WTC11 (cell line): Measurements from ENCODE around the gene SLC6A9. TPM values are rescaled to one million over a fixed set of nuclear protein-coding genes. Genes with fewer than 3 reads are reported as not detected.
A peak's percentile ranks its signal among the peaks of the same experiment; 100 is the strongest.

ENCODE experiments used
- ATAC-seq: fragments of 200-7000 bp; cut with Tn5 transposase; 2 replicates; pipeline ENCODE4 v1.10.0; 2021; ENCODE audit warnings: mild to moderate bottlenecking, moderate library complexity
- CTCF ChIA-PET: fragments of 300-600 bp; sonication (Branson Sonifier 250); formaldehyde crosslinking; loops from one replicate; lab custom pipeline; 2021; ENCODE audit warnings: antibody characterized with exemption; lab: Charles Lee
- POLR2A ChIA-PET: fragments of 350-600 bp; sonication (Branson Sonifier 250); formaldehyde crosslinking; loops from one replicate; lab custom pipeline; 2021; ENCODE audit warnings: antibody characterized with exemption; lab: Charles Lee
- DNase-seq: peaks from one replicate; pipeline ENCODE4 v3.0.0; 2021; ENCODE audit warnings: low spot score
- H3K27ac Mint-ChIP-seq: 2 replicates; pipeline ENCODE4 v1.8.0; 2021; ENCODE audit warnings: mixed read lengths
- H3K27me3 Mint-ChIP-seq: 2 replicates; pipeline ENCODE4 v1.8.0; 2021; ENCODE audit warnings: low read depth, mild to moderate bottlenecking, moderate library complexity, mixed read lengths
- H3K36me3 Mint-ChIP-seq: 2 replicates; pipeline ENCODE4 v1.8.0; 2021; ENCODE audit warnings: mixed read lengths
- H3K4me1 Mint-ChIP-seq: 2 replicates; pipeline ENCODE4 v1.8.0; 2022; ENCODE audit warnings: mixed read lengths
- H3K4me3 Mint-ChIP-seq: 2 replicates; pipeline ENCODE4 v1.8.0; 2021; ENCODE audit warnings: mild to moderate bottlenecking, moderate library complexity, mixed read lengths
- H3K9me3 Mint-ChIP-seq: 2 replicates; pipeline ENCODE4 v1.8.0; 2021; ENCODE audit warnings: mixed read lengths
- ARID4B ChIP-seq: sonication (generic); formaldehyde crosslinking; IDR thresholded peaks from 2 replicates; pipeline ENCODE4 v1.8.0; 2023; ENCODE audit warnings: missing genetic modification reagents, mild to moderate bottlenecking, borderline replicate concordance
- EMX1 ChIP-seq: fragments of 250-450 bp; sonication (Bioruptor Pico); IDR thresholded peaks from 2 replicates; pipeline ENCODE4 v1.8.0; 2021; ENCODE audit warnings: mild to moderate bottlenecking
- ETV6 ChIP-seq: sonication (generic); formaldehyde crosslinking; IDR thresholded peaks from 2 replicates; pipeline ENCODE4 v1.8.1; 2022; ENCODE audit warnings: mild to moderate bottlenecking, missing genetic modification reagents
- GTF2I ChIP-seq: fragments of 250-450 bp; sonication (Bioruptor Pico); conservative IDR thresholded peaks from 2 replicates; pipeline ENCODE4 v1.4.0; 2021; ENCODE audit warnings: mild to moderate bottlenecking
- JUN ChIP-seq: sonication (generic); formaldehyde crosslinking; IDR thresholded peaks from 2 replicates; pipeline ENCODE4 v1.8.0; 2023; ENCODE audit warnings: mild to moderate bottlenecking, missing genetic modification reagents
- SMAD4 ChIP-seq: sonication (generic); formaldehyde crosslinking; IDR thresholded peaks from 2 replicates; pipeline ENCODE4 v1.8.0; 2022; ENCODE audit warnings: mild to moderate bottlenecking, missing genetic modification reagents
- SP1 ChIP-seq: sonication (generic); formaldehyde crosslinking; conservative IDR thresholded peaks from 2 replicates; pipeline ENCODE4 v1.8.1; 2022; ENCODE audit warnings: missing genetic modification reagents
- TEAD1 ChIP-seq: sonication (generic); formaldehyde crosslinking; IDR thresholded peaks from 2 replicates; pipeline ENCODE4 v1.8.0; 2022; ENCODE audit warnings: mild to moderate bottlenecking, missing genetic modification reagents
- TEAD4 ChIP-seq: sonication (generic); formaldehyde crosslinking; IDR thresholded peaks from 2 replicates; pipeline ENCODE4 v1.8.0; 2022; ENCODE audit warnings: mild to moderate bottlenecking, missing genetic modification reagents
- ZBTB43 ChIP-seq: sonication (generic); formaldehyde crosslinking; IDR thresholded peaks from 2 replicates; pipeline ENCODE4 v1.8.1; 2023; ENCODE audit warnings: mild to moderate bottlenecking, missing genetic modification reagents
- ZNF219 ChIP-seq: sonication (generic); formaldehyde crosslinking; IDR thresholded peaks from 2 replicates; pipeline ENCODE4 v1.8.0; 2023; ENCODE audit warnings: missing genetic modification reagents, mild to moderate bottlenecking, borderline replicate concordance
- ZNF423 ChIP-seq: fragments of 250-450 bp; sonication (Bioruptor Pico); IDR thresholded peaks from 2 replicates; pipeline ENCODE4 v2.1.2; 2022; ENCODE audit warnings: mild to moderate bottlenecking, moderate library complexity
- total RNA-seq: library from RNA; stranded (reverse); gene quantifications from 3 replicates; pipeline ENCODE4 v1.2.3, GENCODE V29; 2021
- TF ChIP-seq, protein P1 (sequence below): sonication (generic); formaldehyde crosslinking; IDR thresholded peaks from 2 replicates; pipeline ENCODE4 v1.8.0; 2022; ENCODE audit warnings: missing genetic modification reagents
- TF ChIP-seq, protein P2 (sequence below): sonication (generic); formaldehyde crosslinking; IDR thresholded peaks from 2 replicates; pipeline ENCODE4 v1.8.0; 2022; ENCODE audit warnings: mild to moderate bottlenecking, missing genetic modification reagents

Gene SLC6A9
- total RNA-seq, 1 experiment from 2014 or later = 14.4 TPM

- no peak for TF ChIP-seq ZNF423 (CRISPR knock-in tag)
- no peak for TF ChIP-seq GTF2I (CRISPR knock-in tag)
- no peak for TF ChIP-seq EMX1 (CRISPR knock-in tag)
- TF ChIP-seq, all 79 proteins: peak for 0
These were observed 61.9 kb downstream of the SLC6A9 start (continued) for GRCh38 chr1:43969416-43969745.

DNA sequence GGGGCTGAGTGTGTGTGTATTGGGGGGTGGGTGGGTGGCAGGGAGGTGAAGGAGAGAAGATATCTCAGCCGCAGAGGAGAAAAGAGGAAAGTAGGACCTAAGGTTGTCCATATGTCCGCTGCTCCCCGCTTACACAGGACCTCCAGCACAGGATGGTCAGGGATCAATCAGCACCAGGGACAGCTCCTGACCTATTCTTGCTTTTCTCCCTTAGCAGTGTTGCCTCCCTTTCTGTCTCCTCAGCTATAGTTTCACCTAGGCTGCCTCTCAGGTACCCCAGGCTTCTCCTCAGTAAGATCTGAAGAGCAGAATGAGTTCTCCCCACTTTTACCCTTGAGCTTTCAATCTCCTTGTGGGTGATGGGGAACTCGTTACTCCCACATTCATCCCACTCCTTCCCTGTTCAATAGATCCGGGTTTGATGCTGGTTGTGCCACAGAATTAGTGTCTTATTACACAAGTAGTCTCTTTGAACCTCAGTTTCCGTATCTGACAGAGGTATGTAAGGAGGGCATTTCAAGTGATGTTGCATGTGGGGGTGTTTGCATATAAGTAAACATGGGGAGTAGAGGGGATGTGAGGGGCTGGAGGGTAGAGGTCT, 62.8 kb downstream of the SLC6A9 start:
- Mint-ChIP-seq H3K27me3 (no peaks in the 10 kb centered on the region), H3K9me3 (no peaks in the 10 kb centered on the region), H3K36me3 (peaks cover 13% of the 10 kb centered on the region; the same call in 1 of the 2 replicates), H3K4me3 (0 out of 2 replicates have a peak overlapping the region, but pooled peaks have one; percentile 3), H3K27ac (no peak overlapping the region), H3K4me1 (peaks cover 14% of the 10 kb centered on the region)
- DNase-seq (peak; percentile 75), ATAC-seq (no peak)
- ChIA-PET CTCF (interaction anchor here (0.9 to 1.8 kb wide), 5 partner anchors 21 to 79 kb away, joined by 3 to 6 read pairs (median 4); partner anchors contain the start of gene IPO13), POLR2A (interaction anchor here (1.0 to 1.1 kb wide), 2 partner anchors 15 to 18 kb away, joined by 3 read pairs; no protein-coding TSS in a partner anchor)
- TF ChIP-seq ZBTB43 = no peak
- TF ChIP-seq JUN = 0 out of 2 replicates have a peak, but pooled peaks have one; percentile 46
- TF ChIP-seq ZNF219 (CRISPR knock-in tag) = peak; percentile 46; the same call in 1 of the 2 replicates
- TF ChIP-seq SP1 = no peak
- TF ChIP-seq SMAD4 (CRISPR knock-in tag) = peak; percentile 35; the same call in 1 of the 2 replicates
- peak; percentile 66; the same call in 1 of the 2 replicates for TF ChIP-seq TEAD1 (CRISPR knock-in tag)
- TF ChIP-seq, protein P1, sequence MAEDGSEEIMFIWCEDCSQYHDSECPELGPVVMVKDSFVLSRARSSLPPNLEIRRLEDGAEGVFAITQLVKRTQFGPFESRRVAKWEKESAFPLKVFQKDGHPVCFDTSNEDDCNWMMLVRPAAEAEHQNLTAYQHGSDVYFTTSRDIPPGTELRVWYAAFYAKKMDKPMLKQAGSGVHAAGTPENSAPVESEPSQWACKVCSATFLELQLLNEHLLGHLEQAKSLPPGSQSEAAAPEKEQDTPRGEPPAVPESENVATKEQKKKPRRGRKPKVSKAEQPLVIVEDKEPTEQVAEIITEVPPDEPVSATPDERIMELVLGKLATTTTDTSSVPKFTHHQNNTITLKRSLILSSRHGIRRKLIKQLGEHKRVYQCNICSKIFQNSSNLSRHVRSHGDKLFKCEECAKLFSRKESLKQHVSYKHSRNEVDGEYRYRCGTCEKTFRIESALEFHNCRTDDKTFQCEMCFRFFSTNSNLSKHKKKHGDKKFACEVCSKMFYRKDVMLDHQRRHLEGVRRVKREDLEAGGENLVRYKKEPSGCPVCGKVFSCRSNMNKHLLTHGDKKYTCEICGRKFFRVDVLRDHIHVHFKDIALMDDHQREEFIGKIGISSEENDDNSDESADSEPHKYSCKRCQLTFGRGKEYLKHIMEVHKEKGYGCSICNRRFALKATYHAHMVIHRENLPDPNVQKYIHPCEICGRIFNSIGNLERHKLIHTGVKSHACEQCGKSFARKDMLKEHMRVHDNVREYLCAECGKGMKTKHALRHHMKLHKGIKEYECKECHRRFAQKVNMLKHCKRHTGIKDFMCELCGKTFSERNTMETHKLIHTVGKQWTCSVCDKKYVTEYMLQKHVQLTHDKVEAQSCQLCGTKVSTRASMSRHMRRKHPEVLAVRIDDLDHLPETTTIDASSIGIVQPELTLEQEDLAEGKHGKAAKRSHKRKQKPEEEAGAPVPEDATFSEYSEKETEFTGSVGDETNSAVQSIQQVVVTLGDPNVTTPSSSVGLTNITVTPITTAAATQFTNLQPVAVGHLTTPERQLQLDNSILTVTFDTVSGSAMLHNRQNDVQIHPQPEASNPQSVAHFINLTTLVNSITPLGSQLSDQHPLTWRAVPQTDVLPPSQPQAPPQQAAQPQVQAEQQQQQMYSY (CRISPR knock-in tag) = 0 out of 2 replicates have a peak, but pooled peaks have one; percentile 21
- 0 out of 2 replicates have a peak, but pooled peaks have one; percentile 55 for TF ChIP-seq ARID4B
- TF ChIP-seq, protein P2, sequence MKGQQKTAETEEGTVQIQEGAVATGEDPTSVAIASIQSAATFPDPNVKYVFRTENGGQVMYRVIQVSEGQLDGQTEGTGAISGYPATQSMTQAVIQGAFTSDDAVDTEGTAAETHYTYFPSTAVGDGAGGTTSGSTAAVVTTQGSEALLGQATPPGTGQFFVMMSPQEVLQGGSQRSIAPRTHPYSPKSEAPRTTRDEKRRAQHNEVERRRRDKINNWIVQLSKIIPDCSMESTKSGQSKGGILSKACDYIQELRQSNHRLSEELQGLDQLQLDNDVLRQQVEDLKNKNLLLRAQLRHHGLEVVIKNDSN (CRISPR knock-in tag) = peak; percentile 57; the same call in 1 of the 2 replicates
- peak; percentile 76 for TF ChIP-seq TEAD4 (CRISPR knock-in tag)
- TF ChIP-seq ETV6 (CRISPR knock-in tag) = no peak
